Tibial nerve (tissue), 4 donors: ENCODE results near the gene TXNDC8. TPM values are rescaled to one million over a fixed set of nuclear protein-coding genes. Genes with fewer than 3 reads are reported as not detected.

Experiments
- DNase-seq, 2 donors: peaks; one replicate each; pipeline ENCODE4 v3.0.0-alpha.2; 2019; ENCODE audit warnings: low spot score in 2 of 2
- H3K27ac ChIP-seq, 4 donors: fragments of 200-600 bp; sonication (generic) in 3 of 4; one replicate each; pipeline ENCODE4 v1.5.1; 2017 to 2019; ENCODE audit warnings: mild to moderate bottlenecking in 1 of 4
- H3K27me3 ChIP-seq, 2 donors: fragments of 200-600 bp; sonication (generic) in 1 of 2; one replicate each; pipeline versions ENCODE4 v1.5.1 to v1.6.0; 2017 to 2019
- H3K36me3 ChIP-seq, 3 donors: fragments of 200-600 bp; sonication (generic); one replicate each; pipeline ENCODE4 v1.5.1; 2018 to 2019
- H3K4me1 ChIP-seq, 4 donors: fragments of 200-600 bp; sonication (generic) in 3 of 4; one replicate each; pipeline ENCODE4 v1.5.1; 2017 to 2019
- H3K4me3 ChIP-seq, 4 donors: fragments of 200-600 bp; sonication (generic) in 3 of 4; one replicate each; pipeline ENCODE4 v1.5.1; 2017 to 2019; ENCODE audit warnings: mild to moderate bottlenecking in 1 of 4, moderate library complexity in 1 of 4
- H3K9me3 ChIP-seq, 4 donors: fragments of 200-600 bp; sonication (generic) in 3 of 4; one replicate each; pipeline ENCODE4 v1.5.1; 2017 to 2019
- EP300 ChIP-seq, 2 donors: sonication (generic); formaldehyde crosslinking; IDR thresholded peaks; one replicate each; pipeline ENCODE4 v1.6.1; 2017; ENCODE audit warnings: antibody characterized with exemption in 2 of 2, mild to moderate bottlenecking in 1 of 2
- POLR2A ChIP-seq, 2 donors: fragments of 450-650 bp; IDR thresholded peaks; one replicate each; pipeline ENCODE4 v1.6.1; 2017; ENCODE audit warnings: antibody characterized with exemption in 2 of 2, mild to moderate bottlenecking in 2 of 2, moderate library complexity in 2 of 2
- WGBS, 2 donors: methylation state at CpG; one replicate each; pipeline ENCODE4 v1.1.5; 2018; 5-methylcytosine and 5-hydroxymethylcytosine counted together
- total RNA-seq, 4 donors: library from RNA; depleted of rRNA; stranded (reverse); fragments of >200 nt; gene quantifications; one replicate each; pipeline ENCODE4 v1.1.0, GENCODE V29; 2016
- TF ChIP-seq, protein P1 (sequence below), 5 experiments: fragments of 200-600 bp in 3 of 5; fragments of 450-650 bp in 2 of 5; sonication (generic) in 3 of 5; IDR thresholded peaks; one replicate each; pipeline ENCODE4 v1.5.1; 2016 to 2019; ENCODE audit warnings: antibody characterized with exemption in 5 of 5, mild to moderate bottlenecking in 3 of 5, moderate library complexity in 2 of 5

Gene TXNDC8
- total RNA-seq, 4 donors from 2014 or later: not detected

GRCh38 chr9:110284211-110284844, 53.3 kb downstream of the TXNDC8 start:
- Histone ChIP-seq H3K27ac (no peak overlapping the region), H3K27me3 (no peaks in the 10 kb centered on the region), H3K36me3 (no peaks in the 10 kb centered on the region), H3K4me1 (no peaks in the 10 kb centered on the region), H3K4me3 (no peak overlapping the region), H3K9me3 (no peaks in the 10 kb centered on the region)
- WGBS, 2 donors: 91 to 95% methylated on average over 6 of the region's 6 CpGs
- TF ChIP-seq EP300 (IDR thresholded peaks at IDR 0.05): no peak
- no peak for TF ChIP-seq POLR2A (IDR thresholded peaks at IDR 0.05)
- TF ChIP-seq, protein P1, sequence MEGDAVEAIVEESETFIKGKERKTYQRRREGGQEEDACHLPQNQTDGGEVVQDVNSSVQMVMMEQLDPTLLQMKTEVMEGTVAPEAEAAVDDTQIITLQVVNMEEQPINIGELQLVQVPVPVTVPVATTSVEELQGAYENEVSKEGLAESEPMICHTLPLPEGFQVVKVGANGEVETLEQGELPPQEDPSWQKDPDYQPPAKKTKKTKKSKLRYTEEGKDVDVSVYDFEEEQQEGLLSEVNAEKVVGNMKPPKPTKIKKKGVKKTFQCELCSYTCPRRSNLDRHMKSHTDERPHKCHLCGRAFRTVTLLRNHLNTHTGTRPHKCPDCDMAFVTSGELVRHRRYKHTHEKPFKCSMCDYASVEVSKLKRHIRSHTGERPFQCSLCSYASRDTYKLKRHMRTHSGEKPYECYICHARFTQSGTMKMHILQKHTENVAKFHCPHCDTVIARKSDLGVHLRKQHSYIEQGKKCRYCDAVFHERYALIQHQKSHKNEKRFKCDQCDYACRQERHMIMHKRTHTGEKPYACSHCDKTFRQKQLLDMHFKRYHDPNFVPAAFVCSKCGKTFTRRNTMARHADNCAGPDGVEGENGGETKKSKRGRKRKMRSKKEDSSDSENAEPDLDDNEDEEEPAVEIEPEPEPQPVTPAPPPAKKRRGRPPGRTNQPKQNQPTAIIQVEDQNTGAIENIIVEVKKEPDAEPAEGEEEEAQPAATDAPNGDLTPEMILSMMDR (IDR thresholded peaks at IDR 0.05): no peak
- DNase-seq: no peak

DNA sequence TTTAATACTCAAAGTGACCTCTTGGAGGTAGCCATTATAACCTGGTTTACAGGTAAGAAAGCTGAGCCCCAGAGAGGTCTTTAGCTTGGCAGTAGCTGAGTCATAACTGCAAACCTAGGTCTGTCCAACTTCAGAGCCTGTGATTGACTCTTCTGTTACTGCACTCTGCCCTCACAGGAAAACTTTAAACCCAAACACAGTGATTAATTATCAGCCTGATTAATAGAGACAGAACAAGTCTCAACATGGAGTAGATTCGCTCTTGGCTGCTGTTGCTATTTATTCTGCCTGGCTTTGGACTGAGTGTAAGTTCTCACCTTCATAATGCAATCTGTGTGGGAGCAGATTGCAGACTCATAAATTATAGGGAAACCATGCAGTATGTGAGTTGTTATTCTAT, 53.9 kb downstream of the TXNDC8 start:
- TF ChIP-seq, protein P1 (IDR thresholded peaks at IDR 0.05): no peak
- TF ChIP-seq POLR2A (IDR thresholded peaks at IDR 0.05) (no peak), EP300 (IDR thresholded peaks at IDR 0.05) (no peak)
- 71 to 82% methylated on average over 1 of the region's 1 CpG for WGBS, 2 donors

DNA sequence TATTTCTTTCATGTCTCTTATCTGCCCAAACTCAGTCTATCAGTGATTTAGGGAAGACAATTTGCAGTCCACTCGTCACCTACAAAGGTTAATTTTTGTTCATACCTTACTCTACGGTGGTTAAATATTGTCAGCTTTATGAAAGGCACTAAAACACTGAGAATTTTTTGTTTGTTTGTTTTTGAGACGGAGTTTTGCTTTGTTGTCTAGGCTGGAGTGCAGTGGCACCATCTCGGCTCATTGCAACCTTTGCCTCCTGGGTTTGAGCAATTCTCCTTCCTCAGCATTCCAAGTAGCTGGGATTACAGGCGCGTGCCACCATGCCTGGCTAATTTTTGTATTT, 55.0 kb downstream of the TXNDC8 start:
- Histone ChIP-seq H3K4me1 (no peaks in the 10 kb centered on the region), H3K4me3 (no peak overlapping the region), H3K27ac (no peak overlapping the region), H3K27me3 (no peaks in the 10 kb centered on the region), H3K36me3 (no peaks in the 10 kb centered on the region), H3K9me3 (no peaks in the 10 kb centered on the region)
- DNase-seq: no peak
- 74 to 88% methylated on average over 6 of the region's 6 CpGs for WGBS, 2 donors
- no peak for TF ChIP-seq POLR2A (IDR thresholded peaks at IDR 0.05)
- TF ChIP-seq, protein P1 (IDR thresholded peaks at IDR 0.05): no peak
- TF ChIP-seq EP300 (IDR thresholded peaks at IDR 0.05): no peak

More for the DNA sequence above, 53.9 kb downstream of the TXNDC8 start:
- Histone ChIP-seq H3K36me3 (no peaks in the 10 kb centered on the region), H3K4me3 (no peak overlapping the region), H3K9me3 (no peaks in the 10 kb centered on the region), H3K4me1 (no peaks in the 10 kb centered on the region), H3K27me3 (no peaks in the 10 kb centered on the region), H3K27ac (no peak overlapping the region)
- no peak for DNase-seq

DNA sequence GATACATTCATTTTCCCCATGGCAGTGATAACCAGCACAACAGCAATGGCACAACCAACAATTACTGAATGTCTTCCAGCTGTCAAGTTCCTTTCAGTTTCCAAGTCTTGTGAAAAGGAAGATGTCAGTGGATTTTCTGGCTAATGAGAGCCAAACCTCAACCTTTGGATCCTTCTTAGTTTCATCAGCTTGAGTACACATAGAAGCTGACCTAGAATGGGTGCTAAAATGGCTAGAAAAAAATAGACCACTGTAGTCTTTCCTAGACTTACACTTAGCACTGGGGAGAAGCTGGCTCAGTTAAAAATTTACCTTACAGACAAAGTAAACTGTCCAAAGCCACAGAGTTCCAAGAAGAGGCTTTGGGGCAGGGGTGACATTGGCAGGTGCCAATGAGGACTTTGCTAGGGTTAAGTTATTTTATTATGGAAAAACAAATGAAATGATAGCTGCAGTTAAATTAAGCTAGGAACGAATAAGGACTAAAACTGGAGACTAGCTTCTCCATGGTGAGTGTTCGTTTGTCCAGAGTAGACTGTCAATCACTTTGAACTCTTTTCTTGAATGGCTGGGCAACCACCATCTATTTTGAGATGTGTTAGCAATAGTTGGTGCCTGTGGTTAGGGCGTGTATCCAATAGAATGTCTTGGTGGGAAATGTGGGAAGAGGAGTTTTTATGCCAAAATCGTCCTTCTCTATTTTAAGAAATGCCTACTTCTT, 55.5 kb downstream of the TXNDC8 start:
- H3K27me3 ChIP-seq: no peaks in the 10 kb centered on the region
- H3K4me3 ChIP-seq: no peak overlapping the region
- TF ChIP-seq EP300 (IDR thresholded peaks at IDR 0.05) (no peak), POLR2A (IDR thresholded peaks at IDR 0.05) (no peak)
- TF ChIP-seq, protein P1 (IDR thresholded peaks at IDR 0.05): no peak
- 54 to 67% methylated on average over 4 of the region's 4 CpGs for WGBS, 2 donors
- no peak overlapping the region for H3K27ac ChIP-seq
- H3K36me3 ChIP-seq: no peaks in the 10 kb centered on the region
- no peaks in the 10 kb centered on the region for H3K9me3 ChIP-seq
- H3K4me1 ChIP-seq: no peaks in the 10 kb centered on the region
- DNase-seq: no peak

- Histone ChIP-seq H3K27me3 (no peaks in the 10 kb centered on the region), H3K36me3 (no peaks in the 10 kb centered on the region), H3K9me3 (no peaks in the 10 kb centered on the region), H3K4me1 (no peaks in the 10 kb centered on the region), H3K4me3 (no peak overlapping the region), H3K27ac (no peak overlapping the region)
- TF ChIP-seq EP300 (IDR thresholded peaks at IDR 0.05) (no peak), POLR2A (IDR thresholded peaks at IDR 0.05) (no peak)
- TF ChIP-seq, protein P1 (IDR thresholded peaks at IDR 0.05): no peak
- no peak for DNase-seq
- WGBS, 2 donors: 59 to 70% methylated on average over 3 of the region's 3 CpGs
Measured at GRCh38 chr9:110278080-110278707, 59.5 kb downstream of the TXNDC8 start.
